Left lung (tissue), 10 donors: ENCODE measurements around the gene GIMAP7. TPM values are rescaled to one million over a fixed set of nuclear protein-coding genes. Genes with fewer than 3 reads are reported as not detected.
A peak's percentile ranks its signal among the peaks of the same experiment; 100 is the strongest.

ENCODE experiments used
- ATAC-seq: fragments of 200-7000 bp; cut with Tn5 transposase; one replicate; pipeline ENCODE4 v1.9.1; 2020; ENCODE audit warnings: moderate library complexity
- DNase-seq, 4 donors: peaks; one replicate each; pipeline ENCODE4 v3.0.0-alpha.2; 2013 to 2020
- H3K27ac ChIP-seq, 2 donors: fragments of 200-600 bp; sonication (generic) in 1 of 2; one replicate each; pipeline versions ENCODE4 v1.5.0 to v1.8.0; 2020 to 2021
- H3K27me3 ChIP-seq, 2 donors: fragments of 200-600 bp; sonication (generic) in 1 of 2; one replicate each; pipeline versions ENCODE4 v1.5.0 to v1.8.0; 2020 to 2021
- H3K36me3 ChIP-seq, 2 donors: fragments of 200-600 bp; sonication (generic) in 1 of 2; one replicate each; pipeline versions ENCODE4 v1.5.0 to v1.8.0; 2020 to 2021
- H3K4me1 ChIP-seq, 2 donors: fragments of 200-600 bp; one replicate each; pipeline ENCODE4 v1.8.0; 2021
- H3K4me3 ChIP-seq, 2 donors: fragments of 200-600 bp; sonication (generic) in 1 of 2; one replicate each; pipeline versions ENCODE4 v1.5.0 to v1.8.0; 2020 to 2021; ENCODE audit warnings: mild to moderate bottlenecking in 1 of 2
- H3K9me3 ChIP-seq, 2 donors: fragments of 200-600 bp; sonication (generic) in 1 of 2; one replicate each; pipeline versions ENCODE4 v1.5.0 to v1.8.0; 2020 to 2021
- intact Hi-C, 2 donors: fragments of 100-400 bp; cut with DNase I; formaldehyde crosslinking; loops; one replicate each; pipeline versions ENCODE4 v1.11.2 to v1.14.2; 2022
- polyA plus RNA-seq, 6 donors: library from polyadenylated mRNA; unstranded; fragments of 120-200 nt; gene quantifications; one replicate each; pipeline ENCODE4 v1.2.1, GENCODE V29; 2013; ENCODE audit not compliant: insufficient read length in 6 of 6
- total RNA-seq, 2 donors: library from RNA; stranded (reverse); fragmentation: NEBNext Ultra II Directional; extraction: Animal tissue kit (Norgen Biotek cat#: 25700); gene quantifications; one replicate each; pipeline ENCODE4 v1.2.1, GENCODE V29; 2021
- TF ChIP-seq, protein P1 (sequence below), 2 donors: fragments of 200-600 bp; sonication (generic) in 1 of 2; IDR thresholded peaks; one replicate each; pipeline versions ENCODE4 v1.5.0 to v1.8.0; 2021; ENCODE audit warnings: antibody characterized with exemption in 2 of 2
- donor health status: DM: no; HTN: yes; CAD: no.
- donor health status: DM: no; HTN: no; CAD: no.

Gene GIMAP7
- total and polyA plus RNA-seq, 8 donors = 16.7 to 49.8 (median 36.3) TPM

DNA sequence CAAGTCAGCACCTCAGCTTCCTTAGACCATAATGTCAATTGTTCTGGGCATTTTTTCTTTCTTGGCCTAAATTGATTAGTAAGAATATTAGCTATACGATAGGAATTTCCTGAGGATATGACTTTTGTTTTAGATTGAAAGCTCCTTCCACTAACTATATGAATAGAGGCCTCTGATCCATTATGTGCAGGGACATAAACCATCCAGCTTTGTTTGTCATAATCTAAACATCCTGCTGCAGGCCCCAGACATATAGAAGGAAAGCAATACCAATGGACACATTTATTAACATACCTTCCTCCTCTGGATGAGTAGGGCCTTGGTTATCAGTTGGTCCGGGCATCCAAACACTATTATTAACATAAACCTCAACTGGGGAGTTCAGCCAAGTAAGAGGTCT lies 48.2 kb downstream of the GIMAP7 start:
- Histone ChIP-seq H3K9me3 (peaks cover 0 to 35% of the 10 kb centered on the region in 2 donors), H3K27ac (no peak overlapping the region), H3K4me1 (peaks cover 0 to 10% of the 10 kb centered on the region in 2 donors), H3K27me3 (no peaks in the 10 kb centered on the region), H3K36me3 (no peaks in the 10 kb centered on the region), H3K4me3 (no peak overlapping the region)
- DNase-seq (no peak), ATAC-seq (no peak)
- TF ChIP-seq, protein P1, sequence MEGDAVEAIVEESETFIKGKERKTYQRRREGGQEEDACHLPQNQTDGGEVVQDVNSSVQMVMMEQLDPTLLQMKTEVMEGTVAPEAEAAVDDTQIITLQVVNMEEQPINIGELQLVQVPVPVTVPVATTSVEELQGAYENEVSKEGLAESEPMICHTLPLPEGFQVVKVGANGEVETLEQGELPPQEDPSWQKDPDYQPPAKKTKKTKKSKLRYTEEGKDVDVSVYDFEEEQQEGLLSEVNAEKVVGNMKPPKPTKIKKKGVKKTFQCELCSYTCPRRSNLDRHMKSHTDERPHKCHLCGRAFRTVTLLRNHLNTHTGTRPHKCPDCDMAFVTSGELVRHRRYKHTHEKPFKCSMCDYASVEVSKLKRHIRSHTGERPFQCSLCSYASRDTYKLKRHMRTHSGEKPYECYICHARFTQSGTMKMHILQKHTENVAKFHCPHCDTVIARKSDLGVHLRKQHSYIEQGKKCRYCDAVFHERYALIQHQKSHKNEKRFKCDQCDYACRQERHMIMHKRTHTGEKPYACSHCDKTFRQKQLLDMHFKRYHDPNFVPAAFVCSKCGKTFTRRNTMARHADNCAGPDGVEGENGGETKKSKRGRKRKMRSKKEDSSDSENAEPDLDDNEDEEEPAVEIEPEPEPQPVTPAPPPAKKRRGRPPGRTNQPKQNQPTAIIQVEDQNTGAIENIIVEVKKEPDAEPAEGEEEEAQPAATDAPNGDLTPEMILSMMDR (IDR thresholded peaks at IDR 0.05) = no peak
- intact Hi-C loops = no loop called here

DNA sequence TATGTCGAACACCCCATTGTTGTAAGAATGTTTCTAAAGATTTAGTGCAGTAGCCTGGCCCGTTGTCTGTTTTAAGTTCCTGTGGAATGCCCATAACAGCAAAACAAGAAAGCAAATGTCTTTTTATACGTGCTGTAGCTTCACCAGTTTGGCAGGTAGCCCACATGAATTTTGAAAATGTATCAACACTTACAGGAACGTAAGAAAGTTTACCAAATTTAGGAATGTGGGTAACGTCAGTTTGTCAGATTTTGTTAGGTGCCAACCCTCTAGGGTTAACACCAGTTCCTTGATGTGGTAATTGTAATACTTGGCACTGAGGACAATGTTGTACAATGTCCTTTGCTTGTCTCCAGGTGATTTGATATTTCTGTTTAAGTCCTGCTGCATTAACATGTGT lies 49.3 kb downstream of the GIMAP7 start:
- Histone ChIP-seq H3K4me3 (no peak overlapping the region), H3K27ac (peak overlapping the region in 1 of 2 donors; percentile 2), H3K9me3 (peaks cover 0 to 30% of the 10 kb centered on the region in 2 donors), H3K4me1 (peaks cover 0 to 12% of the 10 kb centered on the region in 2 donors), H3K27me3 (no peaks in the 10 kb centered on the region), H3K36me3 (no peaks in the 10 kb centered on the region)
- intact Hi-C loops = no loop called here
- TF ChIP-seq, protein P1 (IDR thresholded peaks at IDR 0.05) = no peak
- DNase-seq (no peak), ATAC-seq (no peak)

DNA sequence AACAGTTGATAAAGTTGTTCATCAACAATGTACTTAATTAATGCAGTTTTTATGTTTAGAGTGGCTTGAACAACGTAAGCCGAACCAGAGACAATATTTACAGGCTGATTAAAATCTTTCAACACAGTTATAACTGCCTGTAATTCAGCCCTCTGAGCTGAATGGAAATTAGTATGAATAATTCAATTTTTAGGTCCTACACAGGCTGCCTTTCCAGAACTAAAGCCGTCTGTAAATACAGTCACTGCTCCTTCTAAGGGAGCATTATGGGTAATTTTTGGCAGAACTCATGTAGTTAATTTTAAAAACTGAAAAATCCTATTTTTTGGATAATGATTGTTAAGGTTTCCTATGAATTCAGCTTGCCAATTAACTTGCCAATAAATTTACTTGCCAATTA lies 49.9 kb downstream of the GIMAP7 start:
- Histone ChIP-seq H3K27ac (peak overlapping the region in 1 of 2 donors; percentile 2), H3K4me1 (peaks cover 0 to 17% of the 10 kb centered on the region in 2 donors), H3K27me3 (no peaks in the 10 kb centered on the region), H3K36me3 (no peaks in the 10 kb centered on the region), H3K4me3 (no peak overlapping the region), H3K9me3 (peaks cover 0 to 26% of the 10 kb centered on the region in 2 donors)
- DNase-seq (no peak), ATAC-seq (no peak)
- TF ChIP-seq, protein P1 (IDR thresholded peaks at IDR 0.05) = no peak
- intact Hi-C loops = no loop called here

DNA sequence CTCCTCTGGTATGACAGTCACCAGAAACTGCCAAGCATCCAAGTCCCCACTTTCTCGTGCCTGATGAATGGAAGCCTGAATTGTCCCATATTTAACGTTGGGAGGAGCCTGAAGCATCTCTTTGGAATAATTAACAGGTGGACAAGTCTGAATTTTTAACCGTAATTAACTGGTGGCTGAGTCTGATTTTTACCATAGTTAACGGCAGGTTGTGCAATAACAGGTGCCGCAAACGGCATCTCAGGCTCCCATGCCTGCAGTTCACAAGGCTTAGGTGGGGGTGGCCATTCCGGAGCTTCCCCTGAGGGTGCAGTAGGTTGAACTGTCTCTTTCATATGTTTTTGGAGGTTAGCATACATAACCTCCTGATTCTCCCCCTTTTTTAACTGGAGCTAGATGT lies 50.6 kb downstream of the GIMAP7 start:
- TF ChIP-seq, protein P1 (IDR thresholded peaks at IDR 0.05) = no peak
- Histone ChIP-seq H3K27ac (no peak overlapping the region), H3K4me3 (no peak overlapping the region), H3K4me1 (peaks cover 0 to 24% of the 10 kb centered on the region in 2 donors), H3K36me3 (no peaks in the 10 kb centered on the region), H3K27me3 (no peaks in the 10 kb centered on the region), H3K9me3 (peaks cover 0 to 19% of the 10 kb centered on the region in 2 donors)
- intact Hi-C loops = no loop called here
- no peak for ATAC-seq
- DNase-seq = no peak

DNA sequence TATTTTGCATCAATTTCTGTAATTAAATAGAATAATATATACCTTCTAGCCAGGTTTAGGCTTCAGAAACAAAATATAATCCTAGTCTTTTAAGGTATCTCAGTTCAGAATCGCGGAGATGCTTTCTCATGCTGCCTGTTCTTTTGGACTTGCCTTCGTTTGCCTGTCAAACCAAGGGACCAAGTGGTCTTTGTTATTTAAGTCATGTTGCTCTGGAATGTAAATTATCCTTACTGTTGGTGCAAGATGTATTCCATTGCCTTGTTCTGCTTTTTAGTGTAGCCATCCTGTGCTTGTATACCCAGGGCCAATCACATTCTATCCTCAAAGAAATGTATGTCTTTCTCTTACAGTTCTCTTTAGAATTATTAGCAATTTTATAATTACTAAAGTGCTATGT lies 51.5 kb downstream of the GIMAP7 start:
- intact Hi-C loops = no loop called here
- no peak overlapping the region for H3K4me3 ChIP-seq
- H3K36me3 ChIP-seq = peaks cover 0 to 6% of the 10 kb centered on the region in 2 donors
- TF ChIP-seq, protein P1 (IDR thresholded peaks at IDR 0.05) = no peak
- H3K27me3 ChIP-seq = no peaks in the 10 kb centered on the region
- ATAC-seq (no peak), DNase-seq (no peak)
- peak overlapping the region in 1 of 2 donors; percentile 83 for H3K27ac ChIP-seq
- H3K9me3 ChIP-seq = peaks cover 0 to 10% of the 10 kb centered on the region in 2 donors
- H3K4me1 ChIP-seq = peaks cover 0 to 33% of the 10 kb centered on the region in 2 donors
